OCI-LY1 (cell line): ENCODE measurements around the gene CLIP3.

Experiments
- EZH2 ChIP-seq: fragments of 200-600 bp; sonication (generic), shearing (Covaris generic); IDR thresholded peaks from 2 replicates; pipeline ENCODE4 v1.8.0; 2017; ENCODE audit warnings: borderline replicate concordance, mixed run types, mild to moderate bottlenecking, antibody characterized with exemption, low read length, moderate library complexity, mixed read lengths
- TF ChIP-seq, protein P1 (sequence below): fragments of 200-600 bp; sonication (generic), shearing (Covaris generic); IDR thresholded peaks from 2 replicates; pipeline ENCODE4 v1.5.1; 2017; ENCODE audit warnings: mild to moderate bottlenecking, antibody characterized with exemption, low read length, moderate library complexity, mixed read lengths

DNA sequence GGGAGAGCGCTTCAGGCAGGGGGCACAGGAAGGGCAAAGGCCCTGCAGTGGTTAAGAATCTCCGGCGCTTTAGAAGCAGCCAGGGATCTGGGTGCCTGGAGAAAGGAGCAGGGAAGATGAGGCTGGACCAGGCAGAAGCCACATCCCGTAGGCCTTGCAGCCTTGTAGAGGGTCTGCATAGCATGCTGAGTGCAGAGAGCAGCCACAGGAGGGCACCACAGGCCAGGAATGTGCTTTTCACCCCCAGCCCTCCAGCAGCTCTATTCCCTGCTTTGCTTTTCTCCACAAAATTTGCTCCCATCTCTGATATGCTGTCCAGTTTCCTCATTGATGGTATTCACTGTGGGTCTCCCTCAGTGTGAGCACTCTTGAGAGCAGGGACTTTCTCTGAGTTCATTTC is 27.8 kb upstream of the CLIP3 start:
- TF ChIP-seq, protein P1, sequence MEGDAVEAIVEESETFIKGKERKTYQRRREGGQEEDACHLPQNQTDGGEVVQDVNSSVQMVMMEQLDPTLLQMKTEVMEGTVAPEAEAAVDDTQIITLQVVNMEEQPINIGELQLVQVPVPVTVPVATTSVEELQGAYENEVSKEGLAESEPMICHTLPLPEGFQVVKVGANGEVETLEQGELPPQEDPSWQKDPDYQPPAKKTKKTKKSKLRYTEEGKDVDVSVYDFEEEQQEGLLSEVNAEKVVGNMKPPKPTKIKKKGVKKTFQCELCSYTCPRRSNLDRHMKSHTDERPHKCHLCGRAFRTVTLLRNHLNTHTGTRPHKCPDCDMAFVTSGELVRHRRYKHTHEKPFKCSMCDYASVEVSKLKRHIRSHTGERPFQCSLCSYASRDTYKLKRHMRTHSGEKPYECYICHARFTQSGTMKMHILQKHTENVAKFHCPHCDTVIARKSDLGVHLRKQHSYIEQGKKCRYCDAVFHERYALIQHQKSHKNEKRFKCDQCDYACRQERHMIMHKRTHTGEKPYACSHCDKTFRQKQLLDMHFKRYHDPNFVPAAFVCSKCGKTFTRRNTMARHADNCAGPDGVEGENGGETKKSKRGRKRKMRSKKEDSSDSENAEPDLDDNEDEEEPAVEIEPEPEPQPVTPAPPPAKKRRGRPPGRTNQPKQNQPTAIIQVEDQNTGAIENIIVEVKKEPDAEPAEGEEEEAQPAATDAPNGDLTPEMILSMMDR: peak; percentile 51; the same call in 1 of the 2 replicates
- no peak for TF ChIP-seq EZH2
